Measurements from ENCODE around the gene U2AF1L4.

GRCh38 chr19:35720163-35720524 lies 25.1 kb downstream of the U2AF1L4 start:
- TF ChIP-seq POLR2A (IDR thresholded peaks at IDR 0.05) (no peak), CTCF (IDR thresholded peaks at IDR 0.05) (no peak)

Data from body of pancreas (tissue), 4 donors.